ENCODE data around the gene MAML3.

Gene MAML3

DNA sequence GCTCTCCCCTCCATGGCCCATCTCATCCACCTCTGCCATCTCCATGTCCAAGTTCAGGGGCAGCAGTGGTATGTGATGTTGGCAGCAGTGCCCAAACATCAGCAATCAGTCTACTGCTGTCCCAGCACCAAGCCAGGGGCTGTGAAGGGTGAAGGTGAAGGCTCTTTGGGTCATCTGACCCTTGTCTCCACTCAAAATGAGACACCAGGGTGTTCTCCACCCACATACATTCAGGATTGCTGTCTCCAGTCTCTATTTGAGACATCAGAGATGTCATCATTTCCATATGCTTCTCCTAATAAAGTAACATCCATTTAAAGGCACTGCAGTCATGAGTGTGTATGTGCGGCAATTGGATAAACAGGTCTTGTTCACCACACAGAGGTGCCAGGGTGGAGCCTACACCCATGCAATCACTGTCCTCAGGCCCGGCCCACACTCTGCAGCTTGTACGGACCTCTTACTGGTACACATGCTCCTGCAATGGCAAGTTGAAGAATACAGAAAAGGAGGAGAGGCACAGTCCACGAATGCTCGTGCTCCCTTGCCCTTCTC, 22.2 kb downstream of the MAML3 start:
- no peak for TF ChIP-seq SIN3A (IDR thresholded peaks at IDR 0.05; ENCODE audit: borderline replicate concordance, insufficient read depth, low read length)
- TF ChIP-seq, protein P1, sequence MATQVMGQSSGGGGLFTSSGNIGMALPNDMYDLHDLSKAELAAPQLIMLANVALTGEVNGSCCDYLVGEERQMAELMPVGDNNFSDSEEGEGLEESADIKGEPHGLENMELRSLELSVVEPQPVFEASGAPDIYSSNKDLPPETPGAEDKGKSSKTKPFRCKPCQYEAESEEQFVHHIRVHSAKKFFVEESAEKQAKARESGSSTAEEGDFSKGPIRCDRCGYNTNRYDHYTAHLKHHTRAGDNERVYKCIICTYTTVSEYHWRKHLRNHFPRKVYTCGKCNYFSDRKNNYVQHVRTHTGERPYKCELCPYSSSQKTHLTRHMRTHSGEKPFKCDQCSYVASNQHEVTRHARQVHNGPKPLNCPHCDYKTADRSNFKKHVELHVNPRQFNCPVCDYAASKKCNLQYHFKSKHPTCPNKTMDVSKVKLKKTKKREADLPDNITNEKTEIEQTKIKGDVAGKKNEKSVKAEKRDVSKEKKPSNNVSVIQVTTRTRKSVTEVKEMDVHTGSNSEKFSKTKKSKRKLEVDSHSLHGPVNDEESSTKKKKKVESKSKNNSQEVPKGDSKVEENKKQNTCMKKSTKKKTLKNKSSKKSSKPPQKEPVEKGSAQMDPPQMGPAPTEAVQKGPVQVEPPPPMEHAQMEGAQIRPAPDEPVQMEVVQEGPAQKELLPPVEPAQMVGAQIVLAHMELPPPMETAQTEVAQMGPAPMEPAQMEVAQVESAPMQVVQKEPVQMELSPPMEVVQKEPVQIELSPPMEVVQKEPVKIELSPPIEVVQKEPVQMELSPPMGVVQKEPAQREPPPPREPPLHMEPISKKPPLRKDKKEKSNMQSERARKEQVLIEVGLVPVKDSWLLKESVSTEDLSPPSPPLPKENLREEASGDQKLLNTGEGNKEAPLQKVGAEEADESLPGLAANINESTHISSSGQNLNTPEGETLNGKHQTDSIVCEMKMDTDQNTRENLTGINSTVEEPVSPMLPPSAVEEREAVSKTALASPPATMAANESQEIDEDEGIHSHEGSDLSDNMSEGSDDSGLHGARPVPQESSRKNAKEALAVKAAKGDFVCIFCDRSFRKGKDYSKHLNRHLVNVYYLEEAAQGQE (IDR thresholded peaks at IDR 0.05; ENCODE audit: insufficient read depth in 1 of 2, low read depth in 2 of 2, low read length in 2 of 2), result no peak
- TF ChIP-seq FOXP2 (optimal IDR thresholded peaks at IDR 0.05; ENCODE audit: borderline replicate concordance, extremely low read depth, extremely low read length, insufficient read depth), result no peak
- no peak for TF ChIP-seq POLR2AphosphoS5 (IDR thresholded peaks at IDR 0.05; ENCODE audit: low read depth, low read length)
- TF ChIP-seq TAF1 (IDR thresholded peaks at IDR 0.05; ENCODE audit: borderline replicate concordance, insufficient read depth, low read length), result no peak

DNA sequence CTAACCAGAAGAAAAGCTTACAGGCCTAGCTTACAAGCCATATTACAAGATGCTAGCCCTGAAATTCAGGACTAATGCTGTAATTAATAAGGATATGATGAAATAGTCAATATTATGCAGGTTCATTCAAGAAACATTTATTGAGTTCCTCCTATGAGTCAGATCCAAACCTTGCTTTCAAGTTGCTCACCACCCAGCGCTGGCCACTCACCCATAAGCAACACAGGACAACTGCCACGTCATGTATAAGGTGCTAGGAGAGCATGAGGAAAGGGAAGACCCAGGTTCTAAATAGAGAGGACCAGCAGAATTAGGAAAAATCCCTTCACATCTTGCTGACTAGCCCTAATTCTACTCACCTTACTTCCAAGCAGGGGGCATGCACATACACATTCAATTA, 23.3 kb downstream of the MAML3 start:
- no peak for TF ChIP-seq POLR2AphosphoS5 (IDR thresholded peaks at IDR 0.05; ENCODE audit: low read depth, low read length)
- no peak for TF ChIP-seq TAF1 (IDR thresholded peaks at IDR 0.05; ENCODE audit: borderline replicate concordance, insufficient read depth, low read length)
- TF ChIP-seq, protein P1 (IDR thresholded peaks at IDR 0.05; ENCODE audit: insufficient read depth in 1 of 2, low read depth in 2 of 2, low read length in 2 of 2), result no peak
- no peak for TF ChIP-seq SIN3A (IDR thresholded peaks at IDR 0.05; ENCODE audit: borderline replicate concordance, insufficient read depth, low read length)

DNA sequence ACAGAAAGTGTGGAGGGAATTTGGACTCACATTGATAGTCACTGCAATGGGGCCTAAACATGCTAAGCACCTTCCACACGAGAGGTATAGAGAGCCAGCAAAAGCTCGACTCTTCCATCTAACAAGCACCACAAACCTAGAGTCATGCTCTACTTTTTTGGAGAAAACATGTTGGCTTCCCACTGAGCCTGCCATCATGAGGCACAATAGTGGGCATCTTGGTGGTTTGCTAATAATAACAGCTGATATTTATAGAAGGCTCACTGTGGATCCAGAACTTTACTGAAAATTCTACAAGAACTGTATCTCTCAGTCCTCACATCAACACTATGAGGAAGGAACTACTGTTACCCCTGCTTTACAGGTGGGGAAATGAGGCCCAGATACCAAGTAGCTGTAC, 26.6 kb downstream of the MAML3 start:
- no peak for TF ChIP-seq SIN3A (IDR thresholded peaks at IDR 0.05; ENCODE audit: borderline replicate concordance, insufficient read depth, low read length)
- TF ChIP-seq POLR2AphosphoS5 (IDR thresholded peaks at IDR 0.05; ENCODE audit: low read depth, low read length), result no peak
- TF ChIP-seq, protein P1 (IDR thresholded peaks at IDR 0.05; ENCODE audit: insufficient read depth in 1 of 2, low read depth in 2 of 2, low read length in 2 of 2), result no peak
- no peak for TF ChIP-seq TAF1 (IDR thresholded peaks at IDR 0.05; ENCODE audit: borderline replicate concordance, insufficient read depth, low read length)
- TF ChIP-seq FOXP2 (optimal IDR thresholded peaks at IDR 0.05; ENCODE audit: borderline replicate concordance, extremely low read depth, extremely low read length, insufficient read depth), result no peak

DNA sequence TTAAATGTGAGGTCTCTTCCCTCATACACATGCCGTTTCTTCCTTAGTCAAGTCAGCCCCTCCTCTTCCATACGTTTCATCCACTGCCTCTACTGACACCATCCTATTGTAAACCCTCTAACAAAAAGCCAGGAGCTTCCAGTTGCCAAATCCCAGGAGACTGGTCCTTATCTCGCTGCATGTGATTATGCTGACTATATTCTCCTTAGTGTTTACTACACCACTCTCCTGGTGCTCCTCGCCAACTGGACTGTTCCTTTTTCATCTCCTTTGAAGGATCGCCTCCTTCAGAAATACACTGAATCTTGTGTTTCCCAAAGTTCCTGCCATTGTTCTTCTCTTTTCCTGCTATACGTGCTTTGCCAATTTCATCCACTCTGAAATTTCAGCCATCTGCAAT, 27.7 kb downstream of the MAML3 start:
- TF ChIP-seq TAF1 (IDR thresholded peaks at IDR 0.05; ENCODE audit: borderline replicate concordance, insufficient read depth, low read length), result no peak
- TF ChIP-seq SIN3A (IDR thresholded peaks at IDR 0.05; ENCODE audit: borderline replicate concordance, insufficient read depth, low read length), result no peak
- TF ChIP-seq, protein P1 (IDR thresholded peaks at IDR 0.05; ENCODE audit: insufficient read depth in 1 of 2, low read depth in 2 of 2, low read length in 2 of 2), result no peak
- TF ChIP-seq FOXP2 (optimal IDR thresholded peaks at IDR 0.05; ENCODE audit: borderline replicate concordance, extremely low read depth, extremely low read length, insufficient read depth), result no peak
- TF ChIP-seq POLR2AphosphoS5 (IDR thresholded peaks at IDR 0.05; ENCODE audit: low read depth, low read length), result no peak

DNA sequence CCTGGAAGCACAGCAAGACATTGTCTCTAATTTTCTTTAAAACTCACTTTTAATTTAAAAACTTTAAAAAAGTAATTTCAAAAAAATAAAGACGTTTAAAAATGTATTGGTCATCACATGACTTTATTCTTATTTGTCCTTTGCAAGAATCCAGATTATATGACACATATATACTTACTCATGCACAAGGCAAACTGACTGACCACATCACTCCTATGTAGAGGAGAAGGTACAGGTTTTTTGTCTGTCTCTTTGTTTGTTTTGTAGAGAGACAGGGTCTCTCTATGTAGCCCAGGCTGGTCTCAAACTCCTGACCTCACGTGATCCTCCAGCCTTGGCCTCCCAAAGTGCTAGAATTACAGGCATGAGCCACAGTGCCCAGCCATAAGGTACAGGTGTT, 28.6 kb downstream of the MAML3 start:
- TF ChIP-seq, protein P1 (IDR thresholded peaks at IDR 0.05; ENCODE audit: insufficient read depth in 1 of 2, low read depth in 2 of 2, low read length in 2 of 2), result no peak
- TF ChIP-seq POLR2AphosphoS5 (IDR thresholded peaks at IDR 0.05; ENCODE audit: low read depth, low read length) (no peak), TAF1 (IDR thresholded peaks at IDR 0.05; ENCODE audit: borderline replicate concordance, insufficient read depth, low read length) (no peak), FOXP2 (optimal IDR thresholded peaks at IDR 0.05; ENCODE audit: borderline replicate concordance, extremely low read depth, extremely low read length, insufficient read depth) (no peak), SIN3A (IDR thresholded peaks at IDR 0.05; ENCODE audit: borderline replicate concordance, insufficient read depth, low read length) (no peak)
